Coronary artery (tissue), 2 donors: ENCODE measurements around the gene ZNF385A.
A peak's percentile ranks its signal among the peaks of the same experiment; 100 is the strongest.
"Not testable (repeated sequence)": the region's sequence is repeated elsewhere in the genome, so short reads cannot be mapped to it uniquely, and the experiment has no call there.

Experiments
- DNase-seq: peaks from one replicate; pipeline ENCODE4 v3.0.0-alpha.2; 2017; ENCODE audit warnings: low spot score
- H3K27ac ChIP-seq, 2 donors: fragments of 200-600 bp; sonication (generic); one replicate each; pipeline ENCODE4 v1.5.1; 2016 to 2019
- H3K4me3 ChIP-seq: fragments of 200-600 bp; sonication (generic); 2 replicates; pipeline ENCODE4 v1.5.1; 2016; ENCODE audit warnings: mild to moderate bottlenecking, moderate library complexity
- CTCF ChIP-seq: fragments of 200-600 bp; sonication (generic); IDR thresholded peaks from one replicate; pipeline ENCODE4 v1.5.1; 2019; ENCODE audit warnings: antibody characterized with exemption

ZNF385A gene

DNA sequence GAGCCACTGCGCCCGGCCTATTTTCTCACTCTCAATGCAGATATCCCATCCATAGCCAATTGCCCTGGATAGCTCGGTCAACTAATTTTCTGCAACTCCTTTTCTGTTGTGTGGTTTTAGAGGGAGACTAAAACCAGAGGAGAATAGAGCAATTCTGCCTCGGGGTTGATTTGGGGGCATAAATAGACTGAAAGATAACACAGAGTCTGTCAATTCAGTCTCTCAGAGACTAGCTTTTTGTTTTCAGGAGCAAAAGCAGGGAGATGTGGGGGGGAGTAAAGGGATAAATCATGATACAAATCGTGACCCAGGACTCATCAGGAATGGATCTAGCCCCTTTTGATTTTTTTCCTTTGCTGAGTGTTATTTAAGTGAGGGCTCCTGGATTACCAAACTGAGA, 53.1 kb downstream of the ZNF385A start:
- H3K27ac ChIP-seq = no peak overlapping the region
- DNase-seq = no peak
- no peak overlapping the region for H3K4me3 ChIP-seq
- TF ChIP-seq CTCF = no peak

DNA sequence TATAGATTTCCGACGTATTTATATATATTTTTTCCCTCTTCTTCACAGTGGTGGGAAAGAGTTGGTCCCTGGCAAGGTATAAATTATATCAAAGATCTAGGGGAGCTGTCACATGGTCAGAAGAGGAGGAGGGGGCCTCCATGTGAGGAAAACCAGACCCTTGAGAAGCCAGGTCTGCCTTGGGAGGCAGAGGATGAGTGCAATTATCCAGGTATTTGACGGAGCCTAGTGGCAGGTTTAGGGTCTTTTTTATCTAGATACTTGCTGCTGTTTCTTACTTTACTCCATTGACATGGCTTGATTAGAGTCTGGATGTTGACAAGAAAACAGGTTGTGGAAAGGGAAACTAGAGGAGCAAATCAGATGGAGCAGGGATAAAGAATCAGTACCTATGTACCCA, 54.1 kb downstream of the ZNF385A start:
- H3K27ac ChIP-seq = no peak overlapping the region
- no peak overlapping the region for H3K4me3 ChIP-seq
- DNase-seq = no peak
- no peak for TF ChIP-seq CTCF

DNA sequence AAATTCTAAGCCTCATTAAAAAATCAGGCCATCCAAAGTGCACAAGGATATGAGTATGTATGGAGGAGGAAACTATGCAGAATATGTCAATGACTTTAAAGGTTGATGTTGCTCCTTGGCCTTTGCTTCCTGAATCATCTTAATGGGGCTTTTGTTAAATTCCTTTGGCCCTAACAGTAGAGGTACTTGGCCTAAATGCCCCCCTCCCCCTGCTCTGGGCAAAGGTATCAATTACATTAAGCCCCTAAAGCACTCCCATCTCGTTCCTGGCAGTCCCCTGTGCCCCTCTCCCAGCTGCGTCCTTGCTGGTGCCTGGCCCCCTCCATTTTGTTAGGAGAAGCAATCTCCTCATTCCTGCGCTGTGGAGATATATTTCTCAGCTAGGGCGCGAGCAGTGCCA, 54.8 kb downstream of the ZNF385A start:
- Histone ChIP-seq H3K4me3 (no peak overlapping the region), H3K27ac (no peak overlapping the region)
- no peak for DNase-seq
- TF ChIP-seq CTCF = no peak

- no peak overlapping the region for H3K27ac ChIP-seq
- no peak overlapping the region for H3K4me3 ChIP-seq
- no peak for DNase-seq
- no peak for TF ChIP-seq CTCF
Measured at GRCh38 chr12:54328595-54329337, 55.8 kb downstream of the ZNF385A start.

DNA sequence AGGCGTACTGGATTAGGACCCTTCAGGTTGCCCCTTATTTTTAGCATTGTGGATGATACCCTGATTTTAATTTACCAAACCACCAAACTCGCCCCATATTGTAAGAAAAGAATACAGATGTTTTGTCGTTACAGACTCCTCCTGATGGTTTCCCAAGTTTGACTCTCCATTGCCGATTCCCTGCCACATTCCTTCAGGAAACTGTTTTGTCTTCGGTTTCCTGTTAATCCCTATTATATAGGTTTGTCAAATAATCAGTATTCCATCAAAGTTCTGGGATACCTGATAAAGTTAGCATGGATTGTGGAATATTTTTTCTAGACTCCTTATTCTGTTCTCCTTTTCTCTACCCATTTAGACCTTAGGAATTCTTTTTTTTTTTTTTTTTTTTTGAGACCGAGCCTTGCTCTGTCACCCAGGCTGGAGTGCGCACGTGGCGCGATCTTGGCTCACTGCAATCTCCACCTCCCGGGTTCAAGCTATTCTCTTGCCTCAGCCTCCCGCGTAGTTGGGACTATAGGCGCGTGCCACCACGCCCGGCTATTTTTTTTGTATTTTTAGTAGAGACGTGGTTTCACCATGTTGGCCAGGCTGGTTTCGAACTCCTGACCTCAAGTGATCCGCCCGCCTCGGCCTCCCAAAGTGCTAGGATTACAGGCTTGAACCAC, 59.0 kb downstream of the ZNF385A start:
- DNase-seq = not testable (repeated sequence)
- peak overlapping the region; percentile 70 to 88 for H3K27ac ChIP-seq
- H3K4me3 ChIP-seq = peak overlapping the region; percentile 91

DNA sequence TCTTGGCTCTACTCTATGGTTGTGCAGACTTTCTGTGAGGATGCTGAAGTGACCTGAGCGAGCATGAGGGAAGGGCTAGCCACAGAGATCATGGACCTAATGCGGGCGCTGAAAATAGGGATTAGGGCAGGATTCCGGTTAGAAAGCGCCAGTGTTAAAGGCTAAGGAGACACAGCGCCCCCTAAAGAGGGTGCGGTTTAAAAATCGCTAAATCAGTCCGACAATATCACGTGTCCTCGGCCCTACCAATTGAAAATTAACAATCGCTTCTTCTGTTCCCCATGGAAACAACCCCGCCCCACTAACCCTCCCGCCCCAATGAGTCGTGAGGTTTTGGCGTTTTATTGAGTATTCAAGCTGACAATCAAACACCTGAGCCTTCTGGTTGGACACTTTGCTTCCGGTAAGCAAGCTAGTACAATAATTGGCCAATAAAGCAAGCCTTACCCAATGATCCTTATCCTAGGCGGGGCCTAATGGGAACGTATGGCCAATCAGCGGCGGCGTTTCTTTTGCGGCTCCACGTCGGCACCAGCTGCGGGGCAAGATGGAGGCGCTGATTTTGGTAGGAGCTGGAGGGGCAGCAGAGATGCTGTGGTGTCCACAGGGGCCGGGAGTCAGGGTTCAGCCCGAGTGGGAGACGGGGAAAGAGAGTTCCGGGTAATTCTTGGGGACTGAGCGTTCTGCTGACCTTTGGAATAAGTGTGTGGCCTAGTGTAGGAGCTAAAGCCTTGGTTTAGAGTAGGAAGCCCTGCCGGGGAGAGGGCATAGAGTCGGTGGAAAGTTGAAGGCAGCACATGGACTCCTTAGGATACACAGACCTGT, 59.7 kb downstream of the ZNF385A start, which contains the start of gene COPZ1:
Gene COPZ1 (plus strand): TSS at position 515 of the 825 bp plus-strand sequence. CDS start 33 bp downstream, at position 548.
- Histone ChIP-seq H3K27ac (peak within 1 kb of the TSS; percentile 70 to 88), H3K4me3 (peak within 1 kb of the TSS; percentile 91)
- peak; percentile 39 for TF ChIP-seq CTCF
- peak; percentile 97 for DNase-seq

- H3K4me3 ChIP-seq = no peak overlapping the region
- no peak overlapping the region for H3K27ac ChIP-seq
- TF ChIP-seq CTCF = no peak
- DNase-seq = no peak
Measured at GRCh38 chr12:54321363-54321762, 63.2 kb downstream of the ZNF385A start.
